Measurements from ENCODE around the gene EFCAB12.

Gene EFCAB12

GRCh38 chr3:129428376-129429079 lies at the start of gene EFCAB12:
Gene EFCAB12, minus strand, starts transcription at chr3:129428636. Its CDS starts 148 bp downstream, at chr3:129428488.
- DNase-seq (ENCODE audit: low spot score), result peak; percentile 90

- DNase-seq (ENCODE audit: low spot score), result no peak
Observed at GRCh38 chr3:129476586-129476985, 48.1 kb upstream of the EFCAB12 start.

GRCh38 chr3:129475863-129476262 lies 47.4 kb upstream of the EFCAB12 start:
- no peak for DNase-seq (ENCODE audit: low spot score)

GRCh38 chr3:129474984-129475804 lies 46.8 kb upstream of the EFCAB12 start:
- DNase-seq (ENCODE audit: low spot score), result no peak

- no peak for DNase-seq (ENCODE audit: low spot score)
Observed at GRCh38 chr3:129473769-129474152, 45.3 kb upstream of the EFCAB12 start.

- no peak for DNase-seq (ENCODE audit: low spot score)
Observed at GRCh38 chr3:129473067-129473768, 44.8 kb upstream of the EFCAB12 start.

- no peak for DNase-seq (ENCODE audit: low spot score)
Observed at GRCh38 chr3:129470861-129471260, 42.4 kb upstream of the EFCAB12 start.

GRCh38 chr3:129469026-129469425 lies 40.6 kb upstream of the EFCAB12 start:
- no peak for DNase-seq (ENCODE audit: low spot score)

- DNase-seq (ENCODE audit: low spot score), result no peak
Observed at GRCh38 chr3:129467932-129468331, 39.5 kb upstream of the EFCAB12 start.

GRCh38 chr3:129463716-129464115 lies 35.3 kb upstream of the EFCAB12 start:
- no peak for DNase-seq (ENCODE audit: low spot score)

- no peak for DNase-seq (ENCODE audit: low spot score)
Observed at GRCh38 chr3:129463094-129463493, 34.7 kb upstream of the EFCAB12 start.

- DNase-seq (ENCODE audit: low spot score), result no peak
Observed at GRCh38 chr3:129462361-129462968, 34.0 kb upstream of the EFCAB12 start.

GRCh38 chr3:129461461-129462146 lies 33.2 kb upstream of the EFCAB12 start:
- DNase-seq (ENCODE audit: low spot score), result no peak

- DNase-seq (ENCODE audit: low spot score), result no peak
Observed at GRCh38 chr3:129461022-129461421, 32.6 kb upstream of the EFCAB12 start.

GRCh38 chr3:129460572-129460971 lies 32.1 kb upstream of the EFCAB12 start:
- no peak for DNase-seq (ENCODE audit: low spot score)

GRCh38 chr3:129460155-129460554 lies 31.7 kb upstream of the EFCAB12 start:
- no peak for DNase-seq (ENCODE audit: low spot score)

- no peak for DNase-seq (ENCODE audit: low spot score)
Observed at GRCh38 chr3:129453732-129454131, 25.3 kb upstream of the EFCAB12 start.

- DNase-seq (ENCODE audit: low spot score), result no peak
Observed at GRCh38 chr3:129449279-129450115, 21.1 kb upstream of the EFCAB12 start.

GRCh38 chr3:129448186-129448895 lies 19.9 kb upstream of the EFCAB12 start:
- no peak for DNase-seq (ENCODE audit: low spot score)

GRCh38 chr3:129446926-129447325 lies 18.5 kb upstream of the EFCAB12 start:
- no peak for DNase-seq (ENCODE audit: low spot score)

Measured in CD4-positive, alpha-beta T cell treated with Interleukin-15 for 4 hours (primary cell).